Smooth muscle cell of bladder (primary cell): ENCODE measurements around the gene TCEANC2. TPM values are rescaled to one million over a fixed set of nuclear protein-coding genes. Genes with fewer than 3 reads are reported as not detected.

Source experiments
- total RNA-seq: library from RNA; depleted of rRNA; stranded (reverse); fragments of >200 nt; gene quantifications from 2 replicates; pipeline ENCODE4 v1.2.3, GENCODE V29; 2014

TCEANC2 gene
- 2.6 and 3.0 TPM in 2 replicates for total RNA-seq

DNA sequence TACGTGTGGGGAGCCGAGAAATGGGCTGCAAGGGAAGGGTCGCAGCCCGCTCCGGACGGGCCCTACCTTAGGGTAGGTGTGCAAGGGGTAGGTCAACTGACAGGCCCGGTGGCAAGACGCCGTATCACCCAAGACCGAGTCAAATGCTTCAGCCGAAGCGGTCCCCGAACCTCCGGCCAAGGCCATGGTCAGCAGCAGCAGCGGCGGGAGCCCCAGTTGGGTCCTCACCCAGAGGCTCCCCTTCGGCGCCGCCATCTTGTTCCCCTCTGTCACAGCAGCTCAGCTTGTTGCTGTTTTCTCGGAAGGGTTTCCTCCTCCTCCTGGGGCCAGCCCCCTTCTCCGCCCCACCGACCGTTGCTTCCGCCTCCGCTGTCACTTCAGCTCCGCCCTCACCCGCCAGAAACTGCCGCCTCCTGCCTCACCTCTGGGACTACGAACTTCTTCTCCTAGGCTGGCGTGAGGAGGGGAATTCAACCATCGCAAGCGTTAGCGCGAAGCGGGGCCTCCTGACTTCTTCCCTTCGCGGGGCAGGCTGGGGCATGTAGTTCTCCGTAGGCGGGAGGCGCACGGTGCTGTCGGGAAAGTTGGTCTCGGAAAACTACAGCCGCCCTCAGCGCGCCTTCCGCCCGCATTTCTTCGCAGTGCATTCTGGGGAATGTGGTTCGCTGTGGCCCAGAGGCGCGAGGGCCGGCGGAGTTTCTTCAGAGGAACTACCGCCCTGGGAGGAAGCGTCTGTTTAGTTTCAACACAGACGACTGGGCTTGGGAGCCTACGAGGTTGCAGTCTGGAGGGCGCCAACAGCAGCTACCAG is at the start of gene TCEANC2, which contains the start of gene TMEM59:
TSS of gene TCEANC2 (plus strand) at position 675 of the 811 bp plus-strand sequence. CDS start 815 bp downstream, outside the sequence.
TSS of gene TMEM59 (minus strand) at position 271 of the 811 bp plus-strand sequence. CDS start at position 255, 16 bp downstream.

DNA sequence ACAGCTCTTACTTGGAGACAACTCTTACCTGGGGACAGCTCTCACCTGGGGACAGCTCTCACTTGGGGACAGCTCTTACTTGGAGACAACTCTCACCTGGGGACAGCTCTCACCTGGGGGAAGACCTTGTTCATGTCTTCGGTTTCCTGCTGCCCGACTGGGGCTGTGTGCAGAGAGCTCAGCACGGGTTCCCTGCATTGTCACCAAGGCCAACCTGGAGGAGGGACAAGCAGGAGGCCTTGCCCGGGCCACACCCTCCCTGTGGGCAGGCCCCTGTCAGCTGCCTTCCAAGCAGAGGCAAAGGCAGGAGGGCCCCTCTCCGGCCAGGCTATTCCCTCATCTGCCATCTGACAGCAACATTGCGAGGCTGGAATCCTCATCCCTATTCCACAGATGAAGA is 35.4 kb upstream of the TCEANC2 start, which contains the start of gene LDLRAD1:
TSS of gene LDLRAD1 (minus strand) at position 208 of the 400 bp plus-strand sequence. CDS start at position 134, 74 bp downstream.

DNA sequence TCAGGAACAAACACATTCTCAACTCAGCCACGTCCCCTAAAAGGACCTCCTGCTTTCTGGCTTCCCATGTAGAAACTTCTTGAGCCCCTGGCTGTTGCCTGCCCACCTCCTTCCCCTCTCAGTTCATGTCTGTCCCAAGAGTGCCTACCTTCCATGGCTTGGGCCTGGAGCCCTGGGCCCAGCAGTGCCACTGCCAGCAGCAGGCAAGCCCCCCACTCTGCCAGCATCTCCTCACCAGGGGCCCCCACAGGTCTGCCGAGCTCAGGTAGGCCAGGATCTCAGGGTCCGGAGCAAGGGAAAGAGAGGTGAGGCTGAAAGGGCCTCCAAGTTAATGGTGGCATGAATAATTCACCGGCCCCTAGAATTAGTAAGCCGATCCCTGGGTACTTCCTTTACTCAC is 99.3 kb downstream of the TCEANC2 start, which contains the start of gene CDCP2:
TSS of gene CDCP2 (minus strand) at position 305 of the 400 bp plus-strand sequence. CDS start at position 227, 78 bp downstream.

Other genes starting within 250 kb of the TCEANC2 start
- gene NDC1, start 215.3 kb upstream of the TCEANC2 start, total RNA-seq: 8.4 and 8.8 TPM in 2 replicates
- 28.7 and 32.4 TPM in 2 replicates for gene YIPF1, start 163.8 kb upstream of the TCEANC2 start, total RNA-seq
- gene DIO1, start 159.4 kb upstream of the TCEANC2 start, total RNA-seq: not detected in 2 replicates
- 16.5 and 23.8 TPM in 2 replicates for gene IFT25, start 107.9 kb upstream of the TCEANC2 start, total RNA-seq
- 23.9 and 25.9 TPM in 2 replicates for gene LRRC42, start 107.3 kb upstream of the TCEANC2 start, total RNA-seq
- not detected in 2 replicates for gene LDLRAD1, start 35.4 kb upstream of the TCEANC2 start, total RNA-seq
- gene TMEM59, start 404 bp upstream of the TCEANC2 start, total RNA-seq: 373 and 516 TPM in 2 replicates
- gene CDCP2, start 99.4 kb downstream of the TCEANC2 start, total RNA-seq: not detected in 2 replicates
- 4.1 and 4.7 TPM in 2 replicates for gene CYB5RL, start 146.4 kb downstream of the TCEANC2 start, total RNA-seq
- 44.2 and 46.1 TPM in 2 replicates for gene MRPL37, start 146.6 kb downstream of the TCEANC2 start, total RNA-seq